Right lung (tissue), 5 donors: Measurements from ENCODE around the gene MIOX. TPM values are rescaled to one million over a fixed set of nuclear protein-coding genes. Genes with fewer than 3 reads are reported as not detected.

Experiments used
- DNase-seq, 2 donors: peaks; one replicate each; pipeline ENCODE4 v3.0.0-alpha.2; 2013
- polyA plus RNA-seq, 5 donors: library from polyadenylated mRNA; unstranded; fragments of 120-200 nt; gene quantifications; one replicate each; pipeline versions ENCODE4 v1.2.1 to v1.2.3, GENCODE V29; 2013; ENCODE audit warnings: inconsistent platforms in 1 of 5, low replicate concordance in 1 of 5; ENCODE audit not compliant: insufficient read length in 5 of 5, insufficient read depth in 1 of 5

MIOX gene
- polyA plus RNA-seq, 5 donors, result 0.08 to 0.18 (median 0.08) TPM; not detected in 2

DNA sequence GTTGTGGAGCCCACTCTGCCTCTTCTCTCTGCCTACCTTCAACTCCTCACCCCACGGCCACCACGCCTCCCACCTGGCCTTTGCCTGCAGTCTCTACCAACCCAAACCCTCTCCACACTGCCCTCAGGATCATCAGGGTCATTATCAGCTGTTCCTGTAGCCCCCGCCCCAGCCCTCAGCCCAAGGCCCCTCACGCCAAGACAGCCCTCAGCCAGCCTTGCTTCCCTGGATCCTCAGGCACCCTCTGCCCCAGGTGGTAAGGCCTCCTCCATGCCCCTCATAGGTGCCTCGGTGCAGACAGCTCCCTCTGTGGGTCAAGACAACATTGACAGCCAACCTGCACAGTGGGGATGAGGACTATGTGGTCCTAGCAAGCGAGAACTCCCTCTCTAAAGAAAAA is 13.6 kb upstream of the MIOX start:
- no peak for DNase-seq

GRCh38 chr22:50473855-50474671 is 12.6 kb upstream of the MIOX start:
- no peak for DNase-seq

- DNase-seq, result peak; percentile 91 to 93
Measured at GRCh38 chr22:50474710-50475651, 11.7 kb upstream of the MIOX start, which contains the start of gene SBF1. TSS of gene SBF1 (minus strand) at chr22:50475035. CDS start at chr22:50474840, 195 bp downstream.

DNA sequence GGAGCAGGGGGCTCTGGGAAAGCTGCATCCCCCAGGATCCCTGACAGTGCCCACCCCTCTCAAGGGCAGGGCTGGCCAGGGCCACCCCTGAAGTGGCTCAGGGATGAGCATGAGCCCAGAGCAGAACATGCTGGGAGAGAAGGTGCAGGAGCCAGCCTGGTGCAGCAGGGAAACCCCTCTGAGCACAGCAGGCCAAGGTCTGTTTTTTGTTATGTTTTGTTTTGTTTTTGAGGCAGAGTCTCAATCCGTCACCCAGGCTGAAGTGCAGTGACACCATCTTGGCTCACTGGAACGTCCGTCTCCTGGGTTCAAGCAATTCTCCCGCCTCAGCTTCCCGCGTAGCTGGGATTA is 11.0 kb upstream of the MIOX start:
- DNase-seq, result no peak

DNA sequence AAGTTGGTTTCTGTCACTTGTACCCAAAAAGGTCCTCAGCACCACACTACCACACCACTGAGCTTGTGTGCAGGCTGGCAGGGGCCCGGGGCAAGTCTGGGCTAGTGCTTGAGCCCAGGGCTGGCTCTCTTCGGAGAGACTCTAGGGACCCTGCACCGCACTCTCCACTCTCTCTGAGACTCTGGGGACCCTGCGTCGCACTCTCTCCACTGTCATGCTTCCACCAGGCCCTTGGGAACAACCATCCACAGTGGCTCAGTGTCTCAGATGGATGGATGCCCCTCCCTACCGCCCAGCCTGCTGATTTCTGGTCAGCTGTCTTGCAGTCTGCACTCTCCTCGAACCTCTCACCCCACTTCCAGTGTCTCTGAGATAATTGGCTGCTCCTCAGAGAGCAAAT is 9.8 kb upstream of the MIOX start:
- DNase-seq, result no peak

DNA sequence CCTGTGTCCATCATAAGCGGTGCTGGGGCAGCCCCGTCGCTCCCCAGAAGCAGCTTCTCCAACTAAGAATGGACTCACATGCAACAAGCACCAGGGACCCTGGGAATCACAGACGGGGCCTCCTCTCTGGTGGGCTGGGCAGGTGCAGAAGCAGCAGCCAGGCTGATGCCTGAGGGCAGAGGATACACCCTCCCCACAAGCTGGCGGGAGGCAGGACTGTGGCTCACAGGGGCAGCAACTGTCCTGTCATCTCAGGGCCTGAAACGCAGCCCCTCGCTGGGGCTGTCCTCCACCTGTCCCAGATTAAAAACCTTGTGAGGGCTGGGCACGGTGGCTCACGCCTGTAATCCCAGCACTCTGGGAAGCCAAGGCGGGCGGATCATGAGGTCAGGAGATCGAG is 8.7 kb upstream of the MIOX start:
- no peak for DNase-seq

GRCh38 chr22:50479721-50480120 is 6.9 kb upstream of the MIOX start:
- DNase-seq, result no peak

DNA sequence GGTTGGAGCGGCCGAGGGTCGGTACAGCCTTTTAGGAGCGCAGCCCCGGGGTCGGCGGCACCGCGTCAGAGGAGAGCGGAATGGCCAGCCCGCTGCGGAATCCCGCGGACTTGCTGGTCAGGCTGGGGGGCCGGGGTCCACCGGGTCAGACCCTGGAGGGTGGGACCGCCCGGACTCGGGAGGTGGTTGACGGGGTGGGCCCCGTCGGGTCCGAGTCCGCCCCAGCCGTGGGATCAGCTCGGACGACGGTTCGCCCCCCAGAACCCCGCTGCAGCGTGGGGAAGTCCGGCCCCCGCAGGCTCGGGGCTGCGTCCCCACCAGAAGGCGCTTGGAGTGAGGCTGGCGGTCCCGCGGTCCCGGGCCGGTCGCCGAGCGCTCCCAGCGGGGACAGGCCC is 5.6 kb upstream of the MIOX start:
- no peak for DNase-seq

- DNase-seq, result peak in 1 of 2 donors; percentile 25
Measured at GRCh38 chr22:50481440-50482106, 5.1 kb upstream of the MIOX start, which contains the start of gene ADM2. TSS of gene ADM2 (plus strand) at chr22:50481543. CDS start at chr22:50481848, 305 bp downstream.

DNA sequence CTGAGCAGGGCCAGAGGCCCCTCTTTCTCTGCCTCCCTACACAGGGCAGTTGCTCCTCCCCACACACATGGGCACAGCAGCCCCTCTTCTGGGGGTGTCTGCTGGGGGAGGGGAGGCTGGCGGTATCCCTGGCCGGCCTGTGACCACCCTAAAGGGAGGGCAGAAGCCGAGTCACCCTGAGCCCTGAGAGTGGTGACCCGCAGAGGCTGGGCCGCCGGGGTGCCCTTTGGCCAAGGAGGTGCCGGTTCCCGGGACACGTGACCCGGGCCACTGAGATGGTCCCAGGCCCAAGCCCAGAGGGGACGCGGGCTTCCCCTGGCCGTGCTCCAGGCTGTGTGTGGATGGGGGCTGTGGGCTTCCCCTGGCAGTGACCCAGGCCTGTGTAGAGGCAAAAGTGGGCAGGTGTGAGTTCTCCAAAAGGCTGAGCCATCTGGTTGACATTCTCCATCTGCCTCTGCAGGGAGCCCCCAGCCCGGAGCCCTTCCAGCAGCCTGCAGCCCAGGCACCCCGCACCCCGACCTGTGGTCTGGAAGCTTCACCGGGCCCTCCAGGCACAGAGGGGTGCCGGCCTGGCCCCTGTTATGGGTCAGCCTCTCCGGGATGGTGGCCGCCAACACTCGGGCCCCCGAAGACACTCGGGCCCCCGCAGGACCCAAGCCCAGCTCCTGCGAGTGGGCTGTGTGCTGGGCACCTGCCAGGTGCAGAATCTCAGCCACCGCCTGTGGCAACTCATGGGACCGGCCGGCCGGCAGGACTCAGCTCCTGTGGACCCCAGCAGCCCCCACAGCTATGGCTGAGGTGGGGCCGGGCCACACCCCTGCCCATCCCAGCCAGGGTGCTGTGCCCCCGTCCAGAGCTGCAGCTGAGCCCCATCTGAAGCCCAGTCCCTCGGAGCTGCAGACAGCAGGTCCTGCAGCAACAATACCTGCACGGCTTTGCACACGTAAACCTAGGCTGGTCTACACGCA is 4.3 kb upstream of the MIOX start:
- DNase-seq, result no peak

- DNase-seq, result no peak
Measured at GRCh38 chr22:50483106-50483505, 3.6 kb upstream of the MIOX start.

- DNase-seq, result no peak
Measured at GRCh38 chr22:50483556-50483955, 3.1 kb upstream of the MIOX start.

GRCh38 chr22:50483977-50484853 is 2.4 kb upstream of the MIOX start:
- no peak for DNase-seq

GRCh38 chr22:50485221-50486131 is 1.2 kb upstream of the MIOX start:
- DNase-seq, result no peak

DNA sequence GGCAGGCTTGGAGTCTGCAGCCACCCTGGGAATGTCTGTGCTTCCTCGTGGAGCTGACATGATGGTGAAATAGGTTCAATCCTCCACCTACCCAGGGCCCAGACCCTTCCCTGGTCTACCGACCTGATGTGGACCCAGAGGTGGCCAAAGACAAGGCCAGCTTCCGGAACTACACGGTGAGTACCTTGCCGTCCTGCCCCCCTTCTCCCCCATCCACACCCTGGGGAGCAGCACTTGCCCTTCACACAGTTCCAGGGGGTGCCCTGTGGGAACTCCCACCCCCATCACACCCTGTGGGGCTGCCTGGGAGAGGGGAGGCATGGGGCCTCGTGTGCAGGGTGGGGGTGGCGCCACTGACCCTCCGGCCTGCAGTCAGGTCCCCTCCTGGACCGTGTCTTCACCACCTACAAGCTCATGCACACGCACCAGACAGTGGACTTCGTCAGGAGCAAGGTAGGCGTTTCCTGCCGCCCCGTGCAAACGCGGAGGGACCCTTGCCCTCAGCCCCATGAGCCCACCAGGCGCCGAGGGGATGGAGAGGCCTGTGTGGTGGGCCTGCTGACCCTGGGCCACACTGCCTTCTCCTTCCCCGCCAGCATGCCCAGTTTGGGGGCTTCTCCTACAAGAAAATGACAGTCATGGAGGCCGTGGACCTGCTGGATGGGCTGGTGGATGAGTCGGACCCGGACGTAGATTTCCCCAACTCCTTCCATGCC is 789 bp downstream of the MIOX start:
- no peak for DNase-seq

GRCh38 chr22:50488006-50488677 is 1.5 kb downstream of the MIOX start:
- DNase-seq, result no peak

- no peak for DNase-seq
Measured at GRCh38 chr22:50488886-50489285, 2.2 kb downstream of the MIOX start.
